Ovary (tissue), 10 donors: ENCODE results near the gene CCDC91. TPM values are rescaled to one million over a fixed set of nuclear protein-coding genes. Genes with fewer than 3 reads are reported as not detected.

Experiments used
- DNase-seq, 5 donors: peaks; one replicate each; pipeline ENCODE4 v3.0.0-alpha.2; 2019 to 2020
- H3K27ac ChIP-seq, 2 donors: fragments of 200-600 bp; one replicate each; pipeline versions ENCODE4 v1.5.1 to v1.8.0; 2019 to 2022
- H3K27me3 ChIP-seq: fragments of 200-600 bp; one replicate; pipeline ENCODE4 v1.8.0; 2022
- H3K36me3 ChIP-seq: fragments of 200-600 bp; sonication (generic); one replicate; pipeline ENCODE4 v1.5.1; 2019
- H3K4me1 ChIP-seq: one replicate; pipeline ENCODE4 v1.8.1; 2013; ENCODE audit warnings: mild to moderate bottlenecking, moderate library complexity; ENCODE audit not compliant: insufficient read depth
- H3K4me3 ChIP-seq: fragments of 200-600 bp; sonication (generic); one replicate; pipeline ENCODE4 v1.5.1; 2017
- H3K9me3 ChIP-seq, 2 donors: fragments of 200-600 bp in 1 of 2; sonication (generic) in 1 of 2; one replicate each; pipeline versions ENCODE4 v1.5.1 to v1.8.1; 2013 to 2019; ENCODE audit warnings: mild to moderate bottlenecking in 1 of 2, moderate library complexity in 1 of 2
- CTCF ChIP-seq, 3 donors: fragments of 450-650 bp in 2 of 3; fragments of 200-600 bp in 1 of 3; IDR thresholded peaks; one replicate each; pipeline versions ENCODE4 v1.5.1 to v1.8.0; 2016 to 2022; ENCODE audit warnings: antibody characterized with exemption in 3 of 3, mild to moderate bottlenecking in 1 of 3
- EP300 ChIP-seq: sonication (generic); formaldehyde crosslinking; IDR thresholded peaks from one replicate; pipeline ENCODE4 v1.6.1; 2017; ENCODE audit warnings: antibody characterized with exemption
- POLR2A ChIP-seq: fragments of 450-650 bp; IDR thresholded peaks from one replicate; pipeline ENCODE4 v1.6.1; 2017; ENCODE audit warnings: antibody characterized with exemption, mild to moderate bottlenecking, moderate library complexity
- WGBS, 3 donors: extraction: QIAGEN DNeasy Blood & Tissue Kit in 1 of 3; methylation state at CpG; one replicate each; pipeline versions ENCODE4 v1.1.5 to v1.1.7; 2013 to 2017; 5-methylcytosine and 5-hydroxymethylcytosine counted together
- intact Hi-C, 4 donors: fragments of 100-400 bp; cut with DNase I; formaldehyde crosslinking; loops; one replicate each; pipeline versions ENCODE4 v1.11.0 to v1.15.1; 2022 to 2023
- long read RNA-seq, 3 donors: library from polyadenylated mRNA in 2 of 3; unstranded in 2 of 3; transcript quantifications; one replicate each; pipeline ENCODE4 v2.0.0 and lab custom pipeline, GENCODE V29; 2021 to 2026
- polyA plus RNA-seq, 2 donors: library from polyadenylated mRNA; stranded (reverse); fragments of 200-250 nt in 1 of 2; fragments of 350-450 nt in 1 of 2; fragmentation: Illumina TruSeq in 1 of 2; extraction: RNeasy Lipid Tissue Mini Kit (QIAGEN cat#74804) in 1 of 2; gene quantifications; one replicate each; pipeline ENCODE4 v1.2.3, GENCODE V29; 2013 to 2014
- total RNA-seq, 7 donors: library from RNA; depleted of rRNA in 2 of 7; stranded (reverse); fragments of >200 nt in 2 of 7; fragmentation: NEBNext Ultra II Directional in 3 of 7; extraction: Animal tissue kit (Norgen Biotek cat#: 25700) in 3 of 7; gene quantifications; one replicate each; pipeline versions ENCODE4 v1.1.0 to v1.2.4, GENCODE V29; 2016 to 2023
- donor health status: DM: no; HTN: no; CAD: no; lungs with moderate emphysema.
- donor health status: DM: no; HTN: no; CAD: no.
- donor health status: Bipolar disorder and iron deficiency.
- donor health status: DM: yes; HTN: yes; CAD: no.
- donor health status: DM: no; HTN: no; CAD: no.
- donor health status: DM: yes; HTN: yes; CAD: no.

Gene CCDC91, protein sequence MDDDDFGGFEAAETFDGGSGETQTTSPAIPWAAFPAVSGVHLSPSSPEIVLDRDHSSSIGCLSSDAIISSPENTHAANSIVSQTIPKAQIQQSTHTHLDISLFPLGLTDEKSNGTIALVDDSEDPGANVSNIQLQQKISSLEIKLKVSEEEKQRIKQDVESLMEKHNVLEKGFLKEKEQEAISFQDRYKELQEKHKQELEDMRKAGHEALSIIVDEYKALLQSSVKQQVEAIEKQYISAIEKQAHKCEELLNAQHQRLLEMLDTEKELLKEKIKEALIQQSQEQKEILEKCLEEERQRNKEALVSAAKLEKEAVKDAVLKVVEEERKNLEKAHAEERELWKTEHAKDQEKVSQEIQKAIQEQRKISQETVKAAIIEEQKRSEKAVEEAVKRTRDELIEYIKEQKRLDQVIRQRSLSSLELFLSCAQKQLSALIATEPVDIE
- total RNA-seq = 10 to 100 TPM; 29.2 to 45.7 (median 38.2) TPM
- polyA plus RNA-seq = 10 to 100 TPM; 15.8 to 22.4 TPM
- long read RNA-seq, donor 1, transcript CCDC91-205 (11 exons, 1,301 nt) = major isoform, 25 of 56 reads
- long read RNA-seq, donor 1, partial matches to known transcripts = 12 of 56 reads
- long read RNA-seq, donor 1, other reads (novel, unspliced or antisense) = 18 of 56 reads
- long read RNA-seq, donor 2, transcript CCDC91-205 (11 exons, 1,301 nt) = major isoform, 6 of 9 reads
- long read RNA-seq, donor 2, partial matches to known transcripts = 0 of 9 reads
- long read RNA-seq, donor 2, other reads (novel, unspliced or antisense) = 0 of 9 reads
- long read RNA-seq, donor 3, partial matches to known transcripts = 0 of 40 reads
- long read RNA-seq, donor 3, other reads (novel, unspliced or antisense) = 39 of 40 reads

GRCh38 chr12:28190321-28191050 lies at the start of gene CCDC91:
Gene CCDC91, plus strand, starts transcription at chr12:28190456. Its CDS starts 66,760 bp downstream, at chr12:28257216.
- Histone ChIP-seq H3K27me3 (no peaks in the 10 kb centered on the region), H3K4me1 (peaks cover 1% of the 10 kb centered on the region), H3K36me3 (no peaks in the 10 kb centered on the region), H3K4me3 (peak within 1 kb of the TSS; percentile 99), H3K9me3 (no peaks in the 10 kb centered on the region), H3K27ac (peak within 1 kb of the TSS; percentile 83 to 95)
- DNase-seq = peak; percentile 84 to 91 (median 89)
- peak in 1 of 3 donors; percentile 31 for TF ChIP-seq CTCF (IDR thresholded peaks at IDR 0.05)
- peak; percentile 60 for TF ChIP-seq POLR2A
- TF ChIP-seq EP300 = no peak
- 0% methylated on average over 63 to 72 of the region's 72 CpGs for WGBS, 3 donors
- intact Hi-C loops = no loop called here

GRCh38 chr12:28144059-28144458 lies 46.2 kb upstream of the CCDC91 start:
- DNase-seq = no peak
- WGBS, 3 donors = 88 to 89% (median 89%) methylated on average over 8 of the region's 8 CpGs
- H3K4me1 ChIP-seq = no peaks in the 10 kb centered on the region

DNA sequence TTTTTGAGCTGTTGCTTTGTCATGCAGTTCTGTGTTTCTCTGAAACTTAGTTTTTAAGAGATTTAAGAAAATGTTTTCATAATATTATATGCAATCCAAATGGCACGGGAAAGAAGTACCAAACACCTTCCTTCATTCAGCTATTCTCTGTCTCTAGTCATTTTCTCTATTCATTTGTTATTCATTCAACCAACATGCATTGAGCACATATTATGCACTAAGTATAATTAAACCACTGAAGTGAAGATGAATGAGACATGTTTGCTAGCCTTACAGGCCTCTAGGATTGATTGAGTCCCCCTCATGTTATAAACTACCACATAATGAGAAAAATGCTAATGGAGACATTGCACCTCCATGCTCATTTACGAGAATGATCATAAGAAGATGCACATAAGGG lies 45.7 kb upstream of the CCDC91 start:
- intact Hi-C loops = no loop called here
- no peak for DNase-seq
- no peaks in the 10 kb centered on the region for H3K9me3 ChIP-seq
- no peaks in the 10 kb centered on the region for H3K36me3 ChIP-seq
- no peaks in the 10 kb centered on the region for H3K4me1 ChIP-seq
- no peak overlapping the region for H3K4me3 ChIP-seq
- no peaks in the 10 kb centered on the region for H3K27me3 ChIP-seq
- TF ChIP-seq CTCF (IDR thresholded peaks at IDR 0.05) = no peak
- no peak for TF ChIP-seq EP300
- no peak overlapping the region for H3K27ac ChIP-seq
- WGBS, 3 donors = 89 to 93% (median 90%) methylated on average over 2 of the region's 2 CpGs

More at GRCh38 chr12:28144059-28144458, 46.2 kb upstream of the CCDC91 start:
- Histone ChIP-seq H3K9me3 (no peaks in the 10 kb centered on the region), H3K27me3 (no peaks in the 10 kb centered on the region), H3K36me3 (no peaks in the 10 kb centered on the region), H3K4me3 (no peak overlapping the region), H3K27ac (no peak overlapping the region)
- TF ChIP-seq POLR2A (no peak), CTCF (IDR thresholded peaks at IDR 0.05) (no peak), EP300 (no peak)
- intact Hi-C loops = no loop called here

DNA sequence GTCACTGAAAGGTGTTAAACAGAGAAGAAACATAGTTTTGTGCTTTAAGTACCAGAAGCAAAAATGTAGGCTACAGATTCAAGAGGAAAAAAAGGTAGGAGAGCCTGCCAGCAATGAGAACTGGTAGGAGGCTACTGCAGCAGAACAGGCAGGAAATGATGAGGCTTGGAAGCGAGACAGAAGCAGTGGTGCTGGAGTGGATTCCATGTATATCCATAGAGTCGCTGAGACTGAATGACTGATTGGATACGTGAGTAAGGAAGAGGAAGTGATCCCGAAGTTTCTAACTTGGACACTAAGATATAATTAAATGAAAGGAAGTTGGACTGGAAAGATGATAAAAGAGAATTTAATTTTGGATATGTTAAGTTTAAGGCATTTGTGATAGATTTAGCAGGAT lies 45.0 kb upstream of the CCDC91 start:
- DNase-seq = no peak
- Histone ChIP-seq H3K4me3 (no peak overlapping the region), H3K4me1 (no peaks in the 10 kb centered on the region), H3K36me3 (no peaks in the 10 kb centered on the region), H3K27me3 (no peaks in the 10 kb centered on the region), H3K27ac (no peak overlapping the region), H3K9me3 (no peaks in the 10 kb centered on the region)
- intact Hi-C loops = no loop called here
- WGBS, 3 donors = 86 to 96% (median 91%) methylated on average over 4 of the region's 4 CpGs
- TF ChIP-seq CTCF (IDR thresholded peaks at IDR 0.05) (no peak), POLR2A (no peak), EP300 (no peak)
